Testis (tissue), 3 donors: Measurements from ENCODE around the gene FXR1. TPM values are rescaled to one million over a fixed set of nuclear protein-coding genes. Genes with fewer than 3 reads are reported as not detected.
"Not testable (repeated sequence)": the region's sequence is repeated elsewhere in the genome, so short reads cannot be mapped to it uniquely, and the experiment has no call there.

Experiments used
- DNase-seq: peaks from one replicate; pipeline ENCODE4 v3.0.0-alpha.2; 2019
- H3K27ac ChIP-seq, 2 donors: fragments of 200-600 bp; sonication (generic); one replicate each; pipeline ENCODE4 v1.5.1; 2019
- H3K27me3 ChIP-seq: fragments of 200-600 bp; sonication (generic); one replicate; pipeline ENCODE4 v1.5.1; 2019
- H3K36me3 ChIP-seq: fragments of 200-600 bp; sonication (generic); one replicate; pipeline ENCODE4 v1.5.1; 2017; ENCODE audit warnings: low read depth; ENCODE audit errors: missing control alignments
- H3K4me1 ChIP-seq: fragments of 200-600 bp; sonication (generic); one replicate; pipeline ENCODE4 v1.5.1; 2019
- H3K4me3 ChIP-seq, 2 donors: fragments of 200-600 bp; sonication (generic); one replicate each; pipeline ENCODE4 v1.5.1; 2017 to 2019
- H3K9me3 ChIP-seq: fragments of 200-600 bp; sonication (generic); one replicate; pipeline ENCODE4 v1.5.1; 2017
- CTCF ChIP-seq, 3 experiments: fragments of 450-650 bp in 2 of 3; fragments of 200-600 bp in 1 of 3; sonication (generic) in 1 of 3; IDR thresholded peaks; one replicate each; pipeline ENCODE4 v1.5.1; 2016 to 2019; ENCODE audit warnings: antibody characterized with exemption in 3 of 3, mild to moderate bottlenecking in 2 of 3, moderate library complexity in 1 of 3
- POLR2A ChIP-seq: fragments of 450-650 bp; IDR thresholded peaks from one replicate; pipeline ENCODE4 v1.6.1; 2017; ENCODE audit warnings: antibody characterized with exemption, mild to moderate bottlenecking, moderate library complexity
- WGBS, 2 donors: methylation state at CpG; one replicate each; pipeline ENCODE4 v1.1.5; 2018; 5-methylcytosine and 5-hydroxymethylcytosine counted together
- intact Hi-C: fragments of 100-400 bp; cut with DNase I; formaldehyde crosslinking; loops from one replicate; pipeline ENCODE4 v1.15.1; 2023; ENCODE audit warnings: low total_unique reads
- polyA plus RNA-seq: library from polyadenylated mRNA; stranded (reverse); fragments of 350-450 nt; fragmentation: Illumina TruSeq; extraction: RNeasy Lipid Tissue Mini Kit (QIAGEN cat#74804); gene quantifications from one replicate; pipeline ENCODE4 v1.2.3, GENCODE V29; 2014; ENCODE audit warnings: low read depth, low replicate concordance; ENCODE audit not compliant: insufficient read depth
- total RNA-seq, 2 donors: library from RNA; depleted of rRNA; stranded (reverse); fragments of >200 nt; gene quantifications; one replicate each; pipeline ENCODE4 v1.2.3, GENCODE V29; 2016

FXR1 gene
- total and polyA plus RNA-seq, 3 donors from 2014 or later, result 183 to 274 (median 273) TPM

- Histone ChIP-seq H3K27me3 (no peaks in the 10 kb centered on the region), H3K9me3 (no peaks in the 10 kb centered on the region), H3K36me3 (no peaks in the 10 kb centered on the region), H3K27ac (peak within 1 kb of the TSS; percentile 84 to 86), H3K4me1 (peaks cover 9% of the 10 kb centered on the region), H3K4me3 (peak within 1 kb of the TSS; percentile 90 to 93)
- peak; percentile 96 for DNase-seq
- intact Hi-C loops, result no loop called here
- TF ChIP-seq POLR2A (peak; percentile 7), CTCF (IDR thresholded peaks at IDR 0.05) (no peak)
- WGBS, 2 donors, result 0 to 1% methylated on average over 43 of the region's 43 CpGs
Observed at GRCh38 chr3:180989291-180990163, 77.1 kb downstream of the FXR1 start, which contains the start of gene DNAJC19. TSS of gene DNAJC19 (minus strand) at chr3:180989736. CDS start at chr3:180989602, 134 bp downstream.

GRCh38 chr3:180990505-180990904, 78.0 kb downstream of the FXR1 start:
- no peak for DNase-seq
- Histone ChIP-seq H3K36me3 (no peaks in the 10 kb centered on the region), H3K4me3 (peak overlapping the region; percentile 90 to 93), H3K4me1 (peaks cover 9% of the 10 kb centered on the region), H3K9me3 (no peaks in the 10 kb centered on the region), H3K27ac (peak overlapping the region in 1 of 2 donors; percentile 86), H3K27me3 (no peaks in the 10 kb centered on the region)
- TF ChIP-seq CTCF (IDR thresholded peaks at IDR 0.05) (no peak), POLR2A (no peak)
- WGBS, 2 donors, result 9 to 20% methylated on average over 2 of the region's 2 CpGs
- intact Hi-C loops, result no loop called here

GRCh38 chr3:180996415-180996932, 84.0 kb downstream of the FXR1 start:
- Histone ChIP-seq H3K4me3 (no peak overlapping the region), H3K36me3 (no peaks in the 10 kb centered on the region), H3K4me1 (no peaks in the 10 kb centered on the region), H3K27me3 (no peaks in the 10 kb centered on the region), H3K9me3 (no peaks in the 10 kb centered on the region), H3K27ac (no peak overlapping the region)
- TF ChIP-seq CTCF (IDR thresholded peaks at IDR 0.05) (no peak), POLR2A (no peak)
- DNase-seq, result no peak
- 92 to 96% methylated on average over 2 of the region's 2 CpGs for WGBS, 2 donors
- intact Hi-C loops, result no loop called here

- DNase-seq, H3K4me3 ChIP-seq, intact Hi-C loops, H3K27ac ChIP-seq, H3K27me3 ChIP-seq, H3K9me3 ChIP-seq, H3K4me1 ChIP-seq, H3K36me3 ChIP-seq: not testable (repeated sequence)
- 89 to 93% methylated on average over 4 of the region's 4 CpGs for WGBS, 2 donors
Observed at GRCh38 chr3:181002331-181002730, 89.9 kb downstream of the FXR1 start.

GRCh38 chr3:181003469-181003868, 91.0 kb downstream of the FXR1 start:
- H3K4me3 ChIP-seq, H3K27me3 ChIP-seq, H3K36me3 ChIP-seq, H3K9me3 ChIP-seq, DNase-seq, H3K27ac ChIP-seq, intact Hi-C loops, H3K4me1 ChIP-seq: not testable (repeated sequence)
- 80 to 87% methylated on average over 2 of the region's 2 CpGs for WGBS, 2 donors
